PFSK-1 (cell line): ENCODE measurements around the gene RCSD1.

Experiments
- FOXP2 ChIP-seq: optimal IDR thresholded peaks from 2 replicates; pipeline ENCODE3; 2011; ENCODE audit warnings: borderline replicate concordance, control low read depth, inconsistent platforms; ENCODE audit not compliant: insufficient read depth; ENCODE audit errors: extremely low read length, extremely low read depth
- POLR2AphosphoS5 ChIP-seq: IDR thresholded peaks from 2 replicates; pipeline ENCODE4 v1.6.1; 2012; ENCODE audit warnings: low read depth, mild to moderate bottlenecking, control low read depth, low read length, moderate library complexity
- SIN3A ChIP-seq: IDR thresholded peaks from 2 replicates; pipeline ENCODE4 v1.6.1; 2012; ENCODE audit warnings: mild to moderate bottlenecking, low read length, moderate library complexity, borderline replicate concordance; ENCODE audit not compliant: insufficient read depth
- TAF1 ChIP-seq: IDR thresholded peaks from 2 replicates; pipeline ENCODE4 v1.6.1; 2012; ENCODE audit warnings: low read length, control low read depth, borderline replicate concordance; ENCODE audit not compliant: insufficient read depth
- TF ChIP-seq, protein P1 (sequence below), 2 experiments: IDR thresholded peaks; 2 replicates each; pipeline versions ENCODE4 v1.6.1 to v1.8.0; 2011 to 2012; ENCODE audit warnings: low read depth in 2 of 2, low read length in 2 of 2, control low read depth in 1 of 2, inconsistent platforms in 1 of 2, mild to moderate bottlenecking in 1 of 2, moderate library complexity in 1 of 2; ENCODE audit not compliant: insufficient read depth in 1 of 2

Gene RCSD1

DNA sequence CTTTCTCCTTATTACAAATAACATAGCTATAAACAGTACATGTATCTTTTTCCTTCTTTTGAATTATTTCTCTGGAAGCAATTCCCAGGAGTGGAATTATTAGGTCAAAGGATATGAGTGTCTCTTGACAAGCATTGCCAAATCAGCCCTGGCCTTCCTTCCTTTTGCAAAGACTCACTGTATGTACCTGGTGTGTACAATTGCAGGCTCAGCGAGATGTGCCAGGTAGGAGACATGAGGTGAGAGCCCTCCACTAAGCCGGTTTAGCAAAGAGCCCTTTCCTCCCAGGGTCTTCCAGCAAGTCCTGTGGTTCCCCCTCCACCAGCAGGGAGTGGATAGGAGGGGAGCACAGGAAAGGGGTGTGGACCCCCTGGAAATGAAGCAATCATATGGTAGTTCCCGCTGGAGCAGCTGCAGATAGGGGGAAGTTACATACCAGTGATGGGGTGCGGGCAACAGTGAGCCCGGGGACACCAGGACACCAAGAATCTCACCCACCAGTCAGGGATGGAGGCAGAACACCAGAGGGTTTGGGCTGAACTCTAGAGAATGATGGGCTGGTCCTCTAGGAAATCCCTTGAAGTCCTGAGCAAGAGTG, 18.3 kb downstream of the RCSD1 start:
- TF ChIP-seq FOXP2: no peak
- TF ChIP-seq POLR2AphosphoS5: no peak
- no peak for TF ChIP-seq TAF1
- TF ChIP-seq, protein P1, sequence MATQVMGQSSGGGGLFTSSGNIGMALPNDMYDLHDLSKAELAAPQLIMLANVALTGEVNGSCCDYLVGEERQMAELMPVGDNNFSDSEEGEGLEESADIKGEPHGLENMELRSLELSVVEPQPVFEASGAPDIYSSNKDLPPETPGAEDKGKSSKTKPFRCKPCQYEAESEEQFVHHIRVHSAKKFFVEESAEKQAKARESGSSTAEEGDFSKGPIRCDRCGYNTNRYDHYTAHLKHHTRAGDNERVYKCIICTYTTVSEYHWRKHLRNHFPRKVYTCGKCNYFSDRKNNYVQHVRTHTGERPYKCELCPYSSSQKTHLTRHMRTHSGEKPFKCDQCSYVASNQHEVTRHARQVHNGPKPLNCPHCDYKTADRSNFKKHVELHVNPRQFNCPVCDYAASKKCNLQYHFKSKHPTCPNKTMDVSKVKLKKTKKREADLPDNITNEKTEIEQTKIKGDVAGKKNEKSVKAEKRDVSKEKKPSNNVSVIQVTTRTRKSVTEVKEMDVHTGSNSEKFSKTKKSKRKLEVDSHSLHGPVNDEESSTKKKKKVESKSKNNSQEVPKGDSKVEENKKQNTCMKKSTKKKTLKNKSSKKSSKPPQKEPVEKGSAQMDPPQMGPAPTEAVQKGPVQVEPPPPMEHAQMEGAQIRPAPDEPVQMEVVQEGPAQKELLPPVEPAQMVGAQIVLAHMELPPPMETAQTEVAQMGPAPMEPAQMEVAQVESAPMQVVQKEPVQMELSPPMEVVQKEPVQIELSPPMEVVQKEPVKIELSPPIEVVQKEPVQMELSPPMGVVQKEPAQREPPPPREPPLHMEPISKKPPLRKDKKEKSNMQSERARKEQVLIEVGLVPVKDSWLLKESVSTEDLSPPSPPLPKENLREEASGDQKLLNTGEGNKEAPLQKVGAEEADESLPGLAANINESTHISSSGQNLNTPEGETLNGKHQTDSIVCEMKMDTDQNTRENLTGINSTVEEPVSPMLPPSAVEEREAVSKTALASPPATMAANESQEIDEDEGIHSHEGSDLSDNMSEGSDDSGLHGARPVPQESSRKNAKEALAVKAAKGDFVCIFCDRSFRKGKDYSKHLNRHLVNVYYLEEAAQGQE (IDR thresholded peaks at IDR 0.05; ENCODE audit: insufficient read depth in 1 of 2, low read depth in 2 of 2, low read length in 2 of 2): no peak
- no peak for TF ChIP-seq SIN3A

DNA sequence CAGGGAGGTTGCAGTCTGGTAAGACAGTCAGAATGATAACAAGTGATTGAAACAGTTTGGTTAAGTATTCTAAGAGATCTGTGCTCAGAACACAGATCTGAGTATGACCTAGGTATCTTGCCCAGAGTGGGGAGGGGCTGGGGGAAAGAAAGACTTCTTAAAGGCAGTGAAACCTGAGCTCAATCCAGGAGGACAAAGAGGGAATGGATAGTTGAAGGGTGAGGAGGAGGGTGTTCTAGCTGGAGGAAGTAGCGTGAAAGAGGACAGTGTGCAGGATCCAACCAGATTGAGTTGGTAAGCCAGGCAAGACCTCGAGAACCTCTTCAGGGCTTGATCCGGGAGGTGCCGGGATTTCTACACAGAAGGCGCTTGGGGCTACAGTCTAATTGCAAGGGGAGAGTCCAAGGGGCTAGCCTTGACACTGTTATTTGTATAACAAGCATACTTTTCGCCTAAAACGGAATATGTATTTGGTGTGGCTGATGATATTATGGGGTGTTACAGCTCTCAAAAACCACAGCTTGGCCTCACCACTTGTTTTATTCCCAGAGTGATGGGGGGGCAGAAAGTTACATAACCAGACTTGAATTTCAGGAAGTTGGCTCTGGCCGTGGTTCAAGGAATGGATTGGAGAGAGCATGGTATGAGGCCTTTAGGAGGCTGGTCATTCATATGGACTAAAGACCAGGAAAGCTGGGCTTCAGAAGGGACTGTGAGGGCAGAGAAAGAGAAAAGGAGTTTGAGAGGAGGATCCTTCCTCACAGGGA, 19.1 kb downstream of the RCSD1 start:
- TF ChIP-seq FOXP2 (no peak), SIN3A (no peak), TAF1 (no peak), POLR2AphosphoS5 (no peak)
- TF ChIP-seq, protein P1 (IDR thresholded peaks at IDR 0.05; ENCODE audit: insufficient read depth in 1 of 2, low read depth in 2 of 2, low read length in 2 of 2): no peak

DNA sequence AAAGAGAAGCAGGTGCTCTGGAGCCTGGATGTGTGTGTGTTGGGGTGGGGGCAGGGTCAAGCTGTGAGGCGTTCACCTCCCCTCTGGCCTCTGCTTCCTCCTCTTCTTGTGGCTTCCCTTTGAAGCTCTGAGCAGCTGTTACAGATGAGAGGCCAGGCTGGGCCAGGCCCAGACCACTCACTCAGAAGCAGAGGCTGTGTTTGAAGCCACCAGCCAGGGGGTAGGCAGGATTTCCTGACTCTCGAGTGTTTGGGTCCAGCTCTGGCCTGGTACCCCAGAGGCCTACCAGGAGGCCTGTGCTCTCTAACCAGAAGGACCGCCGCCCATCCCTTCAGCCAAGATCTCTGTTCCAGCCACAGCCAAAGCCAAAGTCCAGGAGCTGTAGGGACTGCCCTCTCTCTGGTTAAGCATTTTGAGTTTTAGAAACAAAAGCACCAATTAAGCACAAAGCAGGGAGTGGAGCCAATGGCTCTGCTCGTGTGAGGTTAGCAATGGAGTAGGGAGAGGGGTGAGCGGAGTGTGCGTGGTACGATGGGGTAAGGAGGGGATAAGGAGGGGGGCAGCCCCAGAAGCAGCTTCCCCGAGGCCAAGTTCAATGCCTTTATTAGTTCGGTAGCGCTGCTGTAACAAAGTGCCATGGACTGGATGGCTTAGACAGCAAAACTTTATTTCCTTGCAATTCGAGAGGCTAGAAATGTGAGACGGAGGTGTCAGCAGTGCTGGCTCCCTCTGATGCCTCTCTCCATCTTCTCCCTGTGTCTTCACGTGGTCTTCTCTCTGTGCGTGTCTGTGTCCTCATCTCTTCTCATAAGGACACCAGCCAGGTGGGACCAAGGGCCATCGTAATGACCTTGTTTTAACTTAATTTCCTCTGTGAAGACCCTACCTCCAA, 20.5 kb downstream of the RCSD1 start:
- TF ChIP-seq FOXP2 (no peak), POLR2AphosphoS5 (no peak)

DNA sequence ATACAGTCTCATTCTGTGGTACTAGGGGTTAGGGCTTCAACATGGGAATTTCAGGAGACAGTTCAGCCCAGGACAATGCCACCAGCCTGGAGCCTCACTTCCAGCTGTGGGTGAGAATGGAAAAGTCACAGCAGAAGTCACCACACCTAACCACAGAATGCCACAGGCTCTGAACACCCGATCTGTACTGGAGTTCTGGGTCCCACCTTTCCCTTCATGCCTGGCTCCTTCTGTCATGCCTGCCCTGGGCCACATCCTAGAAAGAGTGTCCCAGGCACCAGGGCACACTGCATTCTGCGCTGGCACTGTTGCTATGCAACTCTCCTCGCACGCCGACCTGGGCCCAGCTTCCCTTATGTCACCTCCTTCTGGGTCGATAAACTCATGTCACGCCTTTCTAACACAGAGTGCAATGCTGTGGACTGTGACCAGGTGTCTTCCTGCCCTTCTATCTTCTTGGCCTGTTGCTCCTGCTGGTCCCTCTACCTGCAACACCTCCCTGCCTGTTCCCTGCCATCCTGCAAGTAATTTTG, 21.2 kb downstream of the RCSD1 start:
- TF ChIP-seq TAF1: no peak
- no peak for TF ChIP-seq FOXP2
- TF ChIP-seq POLR2AphosphoS5: no peak
- TF ChIP-seq SIN3A: no peak
- TF ChIP-seq, protein P1 (IDR thresholded peaks at IDR 0.05; ENCODE audit: insufficient read depth in 1 of 2, low read depth in 2 of 2, low read length in 2 of 2): no peak

DNA sequence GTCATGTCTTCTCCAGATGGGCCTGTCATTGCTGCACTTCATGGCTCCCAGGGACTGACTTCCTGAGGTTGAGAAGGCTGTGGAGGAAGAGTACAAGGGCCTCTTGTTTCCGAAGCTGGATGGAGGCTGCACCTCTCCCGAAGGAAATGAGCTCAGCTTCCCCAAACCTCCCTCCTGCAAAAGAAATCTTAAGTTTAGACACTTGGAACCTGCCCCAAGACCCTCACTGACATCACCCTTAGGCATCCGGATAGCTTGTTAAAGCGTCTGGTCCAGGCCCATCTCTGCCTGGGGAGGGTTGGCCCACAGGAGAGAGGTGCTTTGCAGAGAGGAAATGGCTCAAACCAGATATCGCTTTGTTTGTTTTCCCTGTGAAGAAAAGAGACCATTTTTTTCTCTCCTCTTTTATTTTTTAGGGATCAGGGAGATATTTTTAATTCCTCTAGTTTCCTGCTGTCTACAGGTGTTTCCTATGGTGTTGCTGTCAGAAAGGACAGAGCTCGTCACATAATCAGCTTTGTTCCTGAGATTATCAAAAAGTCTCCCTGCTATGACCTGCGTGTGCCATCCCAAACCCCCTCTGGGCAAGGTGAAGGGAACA, 25.0 kb downstream of the RCSD1 start:
- TF ChIP-seq SIN3A (no peak), TAF1 (no peak), FOXP2 (no peak), POLR2AphosphoS5 (no peak)
- TF ChIP-seq, protein P1 (IDR thresholded peaks at IDR 0.05; ENCODE audit: insufficient read depth in 1 of 2, low read depth in 2 of 2, low read length in 2 of 2): no peak
